IMR-90 (cell line): ENCODE measurements around the gene ARL5C. TPM values are rescaled to one million over a fixed set of nuclear protein-coding genes. Genes with fewer than 3 reads are reported as not detected.

Experiments used
- ATAC-seq: fragments of 200-7000 bp; cut with Tn5 transposase; 2 replicates; pipeline ENCODE4 v1.9.1; 2020; ENCODE audit warnings: low read depth, mild to moderate bottlenecking, moderate library complexity
- BruUV-seq: library from RNA; stranded (reverse); fragments of 400-500 nt; replicated peaks from 2 replicates; lab custom pipeline; 2021; lab: Mats Ljungman, UMichigan
- CTCF ChIA-PET: fragments of 300-600 bp; formaldehyde crosslinking; extraction: SDS; loops from one replicate; lab custom pipeline; 2021; ENCODE audit warnings: antibody characterized with exemption; lab: Yijun Ruan, JAX
- POLR2A ChIA-PET: fragments of 300-600 bp; sonication (Branson Sonifier 250); formaldehyde crosslinking; loops from one replicate; lab custom pipeline; 2022; ENCODE audit warnings: antibody characterized with exemption; ENCODE audit not compliant: unreplicated experiment; lab: Charles Lee
- DNase-seq: peaks from one replicate; pipeline ENCODE4 v3.0.0; 2013
- H2AFZ ChIP-seq: replicated peaks from 2 replicates; pipeline ENCODE3; 2013; ENCODE audit warnings: low read length, mild to moderate bottlenecking; ENCODE audit not compliant: poor library complexity
- H2AK5ac ChIP-seq: 2 replicates; pipeline ENCODE4 v1.6.1; 2013; ENCODE audit warnings: low read depth, low read length, inconsistent platforms
- H2AK9ac ChIP-seq: replicated peaks from 2 replicates; pipeline ENCODE3; 2013; ENCODE audit warnings: mild to moderate bottlenecking, low read depth, low read length, moderate library complexity; ENCODE audit not compliant: poor library complexity
- H2BK120ac ChIP-seq: 2 replicates; pipeline ENCODE4 v1.6.1; 2013; ENCODE audit warnings: low read depth, low read length, inconsistent platforms
- H2BK15ac ChIP-seq: 3 replicates; pipeline ENCODE4 v1.6.1; 2013; ENCODE audit warnings: low read depth, low read length, inconsistent platforms
- H2BK20ac ChIP-seq: 2 replicates; pipeline ENCODE4 v1.6.1; 2013; ENCODE audit warnings: low read depth, mild to moderate bottlenecking, inconsistent platforms, low read length, moderate library complexity
- H2BK5ac ChIP-seq: 2 replicates; pipeline ENCODE4 v1.6.1; 2013; ENCODE audit warnings: mild to moderate bottlenecking, low read depth, low read length, inconsistent platforms; ENCODE audit not compliant: poor library complexity, severe bottlenecking
- H3K14ac ChIP-seq: replicated peaks from 2 replicates; pipeline ENCODE4 v1.6.1; 2013; ENCODE audit warnings: low read depth, low read length, inconsistent platforms
- H3K18ac ChIP-seq: 2 replicates; pipeline ENCODE4 v1.6.1; 2013; ENCODE audit warnings: low read depth, low read length, control low read depth
- H3K23ac ChIP-seq: 2 replicates; pipeline ENCODE4 v1.6.1; 2013; ENCODE audit warnings: low read depth, low read length, inconsistent platforms
- H3K27ac ChIP-seq: 2 replicates; pipeline ENCODE4 v1.5.1; 2013; ENCODE audit warnings: mild to moderate bottlenecking, control low read depth, low read length; ENCODE audit not compliant: insufficient read depth
- H3K27me3 ChIP-seq: 2 replicates; pipeline ENCODE4 v1.6.1; 2013; ENCODE audit warnings: low read length; ENCODE audit not compliant: control insufficient read depth, insufficient read depth
- H3K36me3 ChIP-seq: 2 replicates; pipeline ENCODE4 v1.6.1; 2013; ENCODE audit warnings: low read length, mixed read lengths; ENCODE audit not compliant: control insufficient read depth, insufficient read depth
- H3K4ac ChIP-seq: 2 replicates; pipeline ENCODE4 v1.6.1; 2013; ENCODE audit warnings: low read depth, low read length, inconsistent platforms
- H3K4me1 ChIP-seq: 2 replicates; pipeline ENCODE4 v1.6.1; 2013; ENCODE audit warnings: low read length, mixed read lengths; ENCODE audit not compliant: control insufficient read depth, insufficient read depth
- H3K4me2 ChIP-seq: 2 replicates; pipeline ENCODE4 v1.6.1; 2013; ENCODE audit warnings: low read depth, mild to moderate bottlenecking, control low read depth, low read length, moderate library complexity
- H3K4me3 ChIP-seq: 2 replicates; pipeline ENCODE4 v1.5.1; 2013; ENCODE audit warnings: low read depth, mild to moderate bottlenecking, control low read depth, low read length, moderate library complexity; ENCODE audit not compliant: insufficient read depth
- H3K56ac ChIP-seq: 2 replicates; pipeline ENCODE4 v1.6.1; 2013; ENCODE audit warnings: low read length, inconsistent platforms; ENCODE audit not compliant: insufficient read depth; ENCODE audit errors: extremely low read depth
- H3K79me1 ChIP-seq, 2 experiments: 2 replicates each; pipeline ENCODE4 v1.6.1; 2013; ENCODE audit warnings: low read length in 2 of 2, inconsistent platforms in 1 of 2, low read depth in 1 of 2
- H3K9ac ChIP-seq: 2 replicates; pipeline ENCODE4 v1.6.1; 2013; ENCODE audit warnings: low read depth, low read length, control low read depth
- H3K9me1 ChIP-seq: 2 replicates; pipeline ENCODE4 v1.6.1; 2013; ENCODE audit warnings: low read length, inconsistent platforms; ENCODE audit not compliant: insufficient read depth
- H3K9me3 ChIP-seq: 2 replicates; pipeline ENCODE4 v1.6.1; 2013; ENCODE audit warnings: low read length; ENCODE audit not compliant: control insufficient read depth, insufficient read depth
- H4K20me1 ChIP-seq: 2 replicates; pipeline ENCODE4 v1.6.1; 2013; ENCODE audit warnings: low read length, inconsistent platforms; ENCODE audit not compliant: insufficient read depth
- H4K5ac ChIP-seq: 2 replicates; pipeline ENCODE4 v1.6.1; 2013; ENCODE audit warnings: mild to moderate bottlenecking, low read depth, low read length, control low read depth
- H4K8ac ChIP-seq, 2 experiments: 2 replicates each; pipeline ENCODE4 v1.6.1; 2013; ENCODE audit warnings: low read depth in 2 of 2, low read length in 2 of 2, control low read depth in 1 of 2, inconsistent platforms in 1 of 2
- H4K91ac ChIP-seq: 2 replicates; pipeline ENCODE4 v1.6.1; 2013; ENCODE audit warnings: low read depth, low read length, inconsistent platforms; ENCODE audit not compliant: insufficient read depth
- BHLHE40 ChIP-seq: fragments of 150-350 bp; IDR thresholded peaks from 2 replicates; pipeline ENCODE4 v1.6.1; 2016; ENCODE audit warnings: mild to moderate bottlenecking, low read depth, low read length
- CEBPB ChIP-seq: IDR thresholded peaks from 2 replicates; pipeline ENCODE4 v1.6.1; 2012; ENCODE audit warnings: low read depth, low read length, improper control_type of control experiment
- CHD1 ChIP-seq: IDR thresholded peaks from 2 replicates; pipeline ENCODE4 v1.6.1; 2012; ENCODE audit warnings: low read depth, low read length, improper control_type of control experiment
- FOS ChIP-seq: fragments of 150-350 bp; IDR thresholded peaks from 2 replicates; pipeline ENCODE4 v1.6.1; 2016; ENCODE audit warnings: low read depth, low read length
- MAFK ChIP-seq: IDR thresholded peaks from 2 replicates; pipeline ENCODE4 v1.6.1; 2012; ENCODE audit warnings: low read depth, low read length, improper control_type of control experiment
- MAZ ChIP-seq: IDR thresholded peaks from 2 replicates; pipeline ENCODE4 v1.6.1; 2012; ENCODE audit warnings: low read depth, mild to moderate bottlenecking, low read length, improper control_type of control experiment, moderate library complexity, borderline replicate concordance
- MXI1 ChIP-seq: IDR thresholded peaks from 2 replicates; pipeline ENCODE4 v1.6.1; 2012; ENCODE audit warnings: low read depth, mild to moderate bottlenecking, low read length, moderate library complexity, borderline replicate concordance
- NFE2L2 ChIP-seq: fragments of 150-350 bp; IDR thresholded peaks from 2 replicates; pipeline ENCODE4 v1.6.1; 2016; ENCODE audit warnings: low read depth, mild to moderate bottlenecking, low read length
- POLR2A ChIP-seq: IDR thresholded peaks from 2 replicates; pipeline ENCODE4 v1.6.1; 2012; ENCODE audit warnings: mild to moderate bottlenecking, low read depth, low read length
- RAD21 ChIP-seq: IDR thresholded peaks from 2 replicates; pipeline ENCODE4 v1.6.1; 2012; ENCODE audit warnings: low read length, improper control_type of control experiment
- RCOR1 ChIP-seq: IDR thresholded peaks from 2 replicates; pipeline ENCODE4 v1.6.1; 2012; ENCODE audit warnings: mild to moderate bottlenecking, low read length, improper control_type of control experiment; ENCODE audit not compliant: insufficient replicate concordance
- RFX5 ChIP-seq: IDR thresholded peaks from 2 replicates; pipeline ENCODE4 v1.8.0; 2012; ENCODE audit warnings: low read depth, mild to moderate bottlenecking, low read length, moderate library complexity
- SMC3 ChIP-seq: fragments of 150-350 bp; IDR thresholded peaks from 2 replicates; pipeline ENCODE4 v1.6.1; 2016; ENCODE audit warnings: low read depth, mild to moderate bottlenecking, antibody characterized with exemption, low read length, moderate library complexity
- WGBS, 2 experiments: methylation state at CpG; one replicate each; pipeline versions ENCODE4 v1.1.5 to v1.1.7; 2013; ENCODE audit warnings: missing lambda C conversion rate in 2 of 2; ENCODE audit not compliant: insufficient read length in 1 of 2; ENCODE audit errors: extremely low coverage in 2 of 2; 5-methylcytosine and 5-hydroxymethylcytosine counted together
- dilution Hi-C: fragments of 300-500 bp; cut with HindIII; formaldehyde crosslinking; loops from one replicate; pipeline ENCODE4 v1.14.3; 2018; ENCODE audit warnings: low sequenced_read_pairs; ENCODE audit not compliant: unreplicated experiment
- in situ Hi-C: fragments of 300-500 bp; cut with MboI; formaldehyde crosslinking; loops from 3 replicates; pipeline ENCODE4 v1.14.3; 2019; ENCODE audit warnings: low sequenced_read_pairs, inconsistent platforms, mixed read lengths
- intact Hi-C: fragments of 100-400 bp; cut with micrococcal nuclease; formaldehyde crosslinking; loops from 2 replicates; pipeline ENCODE4 v1.10.0; 2022
- polyA plus RNA-seq, 3 experiments: library from polyadenylated mRNA; depleted of rRNA; stranded (reverse); fragments of >200 nt; gene quantifications; 2 replicates each; pipeline ENCODE4 v1.2.3, GENCODE V29; 2012; ENCODE audit warnings: low replicate concordance in 1 of 3
- total RNA-seq: library from RNA; depleted of rRNA; stranded (reverse); fragments of >200 nt; gene quantifications from 2 replicates; pipeline ENCODE4 v1.2.3, GENCODE V29; 2012
- TF ChIP-seq, protein P1 (sequence below): conservative IDR thresholded peaks from 2 replicates; pipeline ENCODE4 v1.5.1; 2012; ENCODE audit warnings: mild to moderate bottlenecking, low read depth, low read length, improper control_type of control experiment
- TF ChIP-seq, protein P2 (sequence below): fragments of 150-350 bp; IDR thresholded peaks from 2 replicates; pipeline ENCODE4 v1.6.1; 2016; ENCODE audit warnings: low read depth, mild to moderate bottlenecking, low read length, moderate library complexity, borderline replicate concordance
- TF ChIP-seq, protein P3 (sequence below): fragments of 150-350 bp; IDR thresholded peaks from 2 replicates; pipeline ENCODE4 v1.6.1; 2017; ENCODE audit warnings: mild to moderate bottlenecking, antibody characterized with exemption, low read length, low read depth

The ARL5C gene
- total and polyA plus RNA-seq, 2 of the 4 experiments (the other 2 are of a cell fraction): not detected

DNA sequence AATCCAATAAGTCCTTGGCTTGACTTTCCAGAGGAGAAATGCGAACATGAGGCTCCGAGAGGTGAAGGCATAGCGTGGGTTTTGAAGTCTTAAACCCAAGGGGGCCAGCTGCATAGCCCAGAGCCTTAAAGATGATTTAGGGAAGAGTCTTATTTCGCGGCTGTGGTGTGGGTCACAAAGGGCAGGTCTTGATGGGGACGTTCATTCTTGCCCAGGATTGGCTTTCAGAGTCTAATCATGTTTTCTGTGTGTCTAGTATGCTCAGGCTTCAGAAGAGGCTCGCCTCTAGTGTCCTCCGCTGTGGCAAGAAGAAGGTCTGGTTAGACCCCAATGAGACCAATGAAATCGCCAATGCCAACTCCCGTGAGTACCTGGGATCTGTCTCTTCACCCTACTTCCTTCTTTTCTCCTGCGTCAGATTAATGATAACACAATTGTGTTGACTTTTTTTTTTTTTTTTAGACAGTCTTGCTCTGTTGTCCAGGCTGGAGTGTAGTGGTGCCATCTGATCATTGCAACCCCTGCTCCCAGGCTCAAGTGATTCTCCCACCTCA, 35.1 kb upstream of the ARL5C start:
- Histone ChIP-seq H3K23ac (peak overlapping the region; percentile 86; the same call in 1 of the 2 replicates), H3K9me1 (peaks cover 14% of the 10 kb centered on the region), H3K4me2 (peak overlapping the region; percentile 98), H2BK120ac (no peak overlapping the region), H3K4me3 (peak overlapping the region; percentile 86), H2BK15ac (no peak overlapping the region), H3K79me1 (peaks cover 31 to 58% of the 10 kb centered on the region in 2 experiments), H3K18ac (no peak overlapping the region), H3K27me3 (no peaks in the 10 kb centered on the region), H2AK5ac (peak overlapping the region; percentile 24; the same call in 1 of the 2 replicates), H3K9ac (peak overlapping the region; percentile 89), H2AK9ac (peak overlapping the region; percentile 91), H2AFZ (no peak overlapping the region), H2BK20ac (no peak overlapping the region), H3K27ac (peak overlapping the region; percentile 42; the same call in 1 of the 2 replicates), H3K36me3 (peaks cover 39% of the 10 kb centered on the region), H3K4me1 (peaks cover 11% of the 10 kb centered on the region), H4K91ac (peak overlapping the region; percentile 99; the same call in 1 of the 2 replicates), H3K14ac (peak overlapping the region; percentile 100), H3K4ac (peak overlapping the region; percentile 99; the same call in 1 of the 2 replicates), H3K56ac (peak overlapping the region; percentile 100), H3K9me3 (no peaks in the 10 kb centered on the region), H4K8ac (peak overlapping the region; percentile 85 to 97), H2BK5ac (no peak overlapping the region), H4K5ac (peak overlapping the region; percentile 10), H4K20me1 (peaks cover 37% of the 10 kb centered on the region)
- 17% methylated on average over 3 of the region's 11 CpGs; no CpG with 5 or more reads in 1 of the 2 experiments for WGBS, 2 experiments
- BruUV-seq: no TSS peak
- POLR2A ChIA-PET: no interaction called here
- CTCF ChIA-PET: no interaction called here
- intact Hi-C loops: no loop called here
- dilution Hi-C loops: no loop called here
- DNase-seq (no peak), ATAC-seq (no peak)
- in situ Hi-C loops: no loop called here
- TF ChIP-seq MAFK (no peak), NFE2L2 (no peak), FOS (no peak), RFX5 (no peak), POLR2A (no peak; the same call in 1 of the 2 replicates), BHLHE40 (no peak), RAD21 (no peak), CHD1 (no peak), RCOR1 (no peak), CEBPB (no peak), MAZ (no peak), MXI1 (no peak), SMC3 (no peak)
- TF ChIP-seq, protein P1, sequence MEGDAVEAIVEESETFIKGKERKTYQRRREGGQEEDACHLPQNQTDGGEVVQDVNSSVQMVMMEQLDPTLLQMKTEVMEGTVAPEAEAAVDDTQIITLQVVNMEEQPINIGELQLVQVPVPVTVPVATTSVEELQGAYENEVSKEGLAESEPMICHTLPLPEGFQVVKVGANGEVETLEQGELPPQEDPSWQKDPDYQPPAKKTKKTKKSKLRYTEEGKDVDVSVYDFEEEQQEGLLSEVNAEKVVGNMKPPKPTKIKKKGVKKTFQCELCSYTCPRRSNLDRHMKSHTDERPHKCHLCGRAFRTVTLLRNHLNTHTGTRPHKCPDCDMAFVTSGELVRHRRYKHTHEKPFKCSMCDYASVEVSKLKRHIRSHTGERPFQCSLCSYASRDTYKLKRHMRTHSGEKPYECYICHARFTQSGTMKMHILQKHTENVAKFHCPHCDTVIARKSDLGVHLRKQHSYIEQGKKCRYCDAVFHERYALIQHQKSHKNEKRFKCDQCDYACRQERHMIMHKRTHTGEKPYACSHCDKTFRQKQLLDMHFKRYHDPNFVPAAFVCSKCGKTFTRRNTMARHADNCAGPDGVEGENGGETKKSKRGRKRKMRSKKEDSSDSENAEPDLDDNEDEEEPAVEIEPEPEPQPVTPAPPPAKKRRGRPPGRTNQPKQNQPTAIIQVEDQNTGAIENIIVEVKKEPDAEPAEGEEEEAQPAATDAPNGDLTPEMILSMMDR: no peak
- TF ChIP-seq, protein P2, sequence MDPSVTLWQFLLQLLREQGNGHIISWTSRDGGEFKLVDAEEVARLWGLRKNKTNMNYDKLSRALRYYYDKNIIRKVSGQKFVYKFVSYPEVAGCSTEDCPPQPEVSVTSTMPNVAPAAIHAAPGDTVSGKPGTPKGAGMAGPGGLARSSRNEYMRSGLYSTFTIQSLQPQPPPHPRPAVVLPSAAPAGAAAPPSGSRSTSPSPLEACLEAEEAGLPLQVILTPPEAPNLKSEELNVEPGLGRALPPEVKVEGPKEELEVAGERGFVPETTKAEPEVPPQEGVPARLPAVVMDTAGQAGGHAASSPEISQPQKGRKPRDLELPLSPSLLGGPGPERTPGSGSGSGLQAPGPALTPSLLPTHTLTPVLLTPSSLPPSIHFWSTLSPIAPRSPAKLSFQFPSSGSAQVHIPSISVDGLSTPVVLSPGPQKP: no peak
- TF ChIP-seq, protein P3, sequence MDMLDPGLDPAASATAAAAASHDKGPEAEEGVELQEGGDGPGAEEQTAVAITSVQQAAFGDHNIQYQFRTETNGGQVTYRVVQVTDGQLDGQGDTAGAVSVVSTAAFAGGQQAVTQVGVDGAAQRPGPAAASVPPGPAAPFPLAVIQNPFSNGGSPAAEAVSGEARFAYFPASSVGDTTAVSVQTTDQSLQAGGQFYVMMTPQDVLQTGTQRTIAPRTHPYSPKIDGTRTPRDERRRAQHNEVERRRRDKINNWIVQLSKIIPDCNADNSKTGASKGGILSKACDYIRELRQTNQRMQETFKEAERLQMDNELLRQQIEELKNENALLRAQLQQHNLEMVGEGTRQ: no peak
